ENCODE measurements around the gene SCN11A. TPM values are rescaled to one million over a fixed set of nuclear protein-coding genes. Genes with fewer than 3 reads are reported as not detected.

SCN11A gene
- total RNA-seq, 4 donors from 2014 or later: 0.04 TPM; not detected in 3

DNA sequence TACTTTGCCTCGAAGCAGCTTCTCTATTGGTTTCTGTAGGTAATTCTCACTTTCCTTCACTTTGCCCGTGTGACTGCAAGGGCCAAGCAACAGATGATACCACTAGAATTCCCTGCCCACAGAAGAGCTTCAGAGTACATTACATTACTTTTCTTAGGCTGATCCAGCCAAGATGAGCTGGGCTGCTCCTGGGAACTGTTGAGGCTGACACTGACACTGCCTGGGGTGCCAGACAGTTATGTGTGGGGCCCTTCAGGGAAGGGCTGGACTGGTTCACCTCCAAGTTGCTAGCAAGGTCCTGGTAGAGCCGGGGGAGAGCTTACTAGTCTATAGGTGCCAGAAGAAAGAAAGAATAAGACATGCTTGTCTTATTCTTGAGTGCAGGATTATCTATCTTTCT is 36.7 kb upstream of the SCN11A start:
- no peak for ATAC-seq
- Histone ChIP-seq H3K9me3 (no peaks in the 10 kb centered on the region), H3K36me3 (peaks cover 7 to 88% of the 10 kb centered on the region in 2 donors), H3K27ac (no peak overlapping the region), H3K27me3 (no peaks in the 10 kb centered on the region), H3K4me3 (no peak overlapping the region), H3K4me1 (no peaks in the 10 kb centered on the region)
- in situ Hi-C loops (cut with MboI; ENCODE audit: low sequenced_read_pairs in 4 of 4): no loop called here
- TF ChIP-seq, protein P1, sequence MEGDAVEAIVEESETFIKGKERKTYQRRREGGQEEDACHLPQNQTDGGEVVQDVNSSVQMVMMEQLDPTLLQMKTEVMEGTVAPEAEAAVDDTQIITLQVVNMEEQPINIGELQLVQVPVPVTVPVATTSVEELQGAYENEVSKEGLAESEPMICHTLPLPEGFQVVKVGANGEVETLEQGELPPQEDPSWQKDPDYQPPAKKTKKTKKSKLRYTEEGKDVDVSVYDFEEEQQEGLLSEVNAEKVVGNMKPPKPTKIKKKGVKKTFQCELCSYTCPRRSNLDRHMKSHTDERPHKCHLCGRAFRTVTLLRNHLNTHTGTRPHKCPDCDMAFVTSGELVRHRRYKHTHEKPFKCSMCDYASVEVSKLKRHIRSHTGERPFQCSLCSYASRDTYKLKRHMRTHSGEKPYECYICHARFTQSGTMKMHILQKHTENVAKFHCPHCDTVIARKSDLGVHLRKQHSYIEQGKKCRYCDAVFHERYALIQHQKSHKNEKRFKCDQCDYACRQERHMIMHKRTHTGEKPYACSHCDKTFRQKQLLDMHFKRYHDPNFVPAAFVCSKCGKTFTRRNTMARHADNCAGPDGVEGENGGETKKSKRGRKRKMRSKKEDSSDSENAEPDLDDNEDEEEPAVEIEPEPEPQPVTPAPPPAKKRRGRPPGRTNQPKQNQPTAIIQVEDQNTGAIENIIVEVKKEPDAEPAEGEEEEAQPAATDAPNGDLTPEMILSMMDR (IDR thresholded peaks at IDR 0.05 in 4 of 5, conservative IDR thresholded peaks at IDR 0.05 in 1 of 5): no peak
- no peak for TF ChIP-seq POLR2A (IDR thresholded peaks at IDR 0.05)
- intact Hi-C loops (cut with DNase I; ENCODE audit: low total_unique reads): no loop called here
- no peak for DNase-seq

DNA sequence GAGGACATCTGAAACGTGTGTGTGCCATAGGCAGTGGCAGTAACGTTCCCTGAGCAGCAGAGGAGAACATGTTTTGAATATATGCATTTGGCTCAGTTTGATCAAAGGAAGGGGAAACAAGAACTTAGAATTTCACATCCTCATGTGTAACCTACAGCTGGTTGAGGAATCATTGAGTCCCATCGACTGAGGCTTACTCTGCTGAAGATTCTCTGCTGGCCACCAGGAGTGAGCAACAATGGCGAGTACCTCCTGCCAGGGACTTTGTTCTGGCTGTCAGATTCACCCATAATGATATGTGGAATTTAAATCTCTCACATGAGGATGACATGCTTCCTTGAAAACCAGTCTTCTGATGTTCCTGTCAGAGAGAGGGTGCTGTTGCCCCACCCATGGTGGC is 34.4 kb upstream of the SCN11A start:
- intact Hi-C loops (cut with DNase I; ENCODE audit: low total_unique reads): no loop called here
- in situ Hi-C loops (cut with MboI; ENCODE audit: low sequenced_read_pairs in 4 of 4): no loop called here

DNA sequence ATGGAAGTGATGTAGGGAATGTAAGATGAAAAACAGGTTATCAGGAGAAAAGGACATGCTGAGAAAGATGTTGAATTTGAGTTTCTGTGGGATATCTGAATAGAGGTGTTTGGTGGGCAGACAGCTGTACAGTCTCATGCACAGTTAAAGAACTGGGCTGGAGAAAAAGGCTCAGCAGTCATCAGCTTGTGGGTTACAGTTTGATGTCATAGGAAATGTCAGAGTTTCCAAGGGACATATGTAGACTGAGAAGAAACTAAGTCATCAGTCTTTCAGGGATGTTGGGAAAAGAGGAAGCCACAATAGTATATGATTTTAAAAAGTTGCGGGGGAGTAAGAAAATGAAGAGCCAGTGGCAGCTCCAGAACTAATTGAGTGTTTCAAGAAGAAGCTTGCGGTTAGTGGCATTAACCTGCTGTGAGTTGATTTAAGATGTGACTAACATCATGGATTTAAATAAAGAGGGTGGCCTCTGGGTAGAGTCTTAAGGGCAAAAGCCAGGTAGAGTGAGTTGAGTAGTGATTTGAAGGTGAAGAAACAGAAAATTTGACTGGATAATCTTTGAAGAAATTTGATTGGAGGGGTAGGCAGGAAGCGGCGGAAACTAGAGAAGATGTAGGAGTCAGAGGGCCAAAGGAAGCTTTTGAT is 31.0 kb upstream of the SCN11A start:
- H3K36me3 ChIP-seq: peaks cover 0 to 56% of the 10 kb centered on the region in 2 donors

More for the DNA sequence above, 34.4 kb upstream of the SCN11A start:
- Histone ChIP-seq H3K4me3 (no peak overlapping the region), H3K27me3 (no peaks in the 10 kb centered on the region), H3K9me3 (no peaks in the 10 kb centered on the region), H3K4me1 (no peaks in the 10 kb centered on the region), H3K27ac (no peak overlapping the region), H3K36me3 (peaks cover 7 to 79% of the 10 kb centered on the region in 2 donors)
- no peak for ATAC-seq
- no peak for DNase-seq
- no peak for TF ChIP-seq POLR2A (IDR thresholded peaks at IDR 0.05)
- TF ChIP-seq, protein P1 (IDR thresholded peaks at IDR 0.05 in 4 of 5, conservative IDR thresholded peaks at IDR 0.05 in 1 of 5): no peak

DNA sequence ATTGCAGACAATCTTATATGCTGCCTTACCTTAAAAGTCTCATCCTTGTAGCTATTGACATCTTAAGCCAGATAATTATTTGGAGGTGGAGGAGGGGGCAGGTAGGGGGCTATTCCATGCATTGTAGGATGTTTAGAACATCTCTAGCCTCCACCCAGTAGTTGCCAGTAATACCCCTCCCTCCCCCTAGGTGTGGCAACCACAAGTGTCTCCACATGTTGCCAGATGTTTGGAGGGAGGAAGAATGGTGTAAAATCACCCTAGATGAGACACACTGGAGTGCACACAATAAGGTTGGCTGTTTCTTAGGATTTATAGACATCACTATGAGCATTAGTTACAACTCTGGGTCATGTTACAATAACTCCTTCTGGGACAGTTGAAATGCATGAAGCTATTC is 28.3 kb upstream of the SCN11A start:
- H3K27ac ChIP-seq: no peak overlapping the region
- no peak for DNase-seq

More for the DNA sequence above, 31.0 kb upstream of the SCN11A start:
- in situ Hi-C loops (cut with MboI; ENCODE audit: low sequenced_read_pairs in 4 of 4): no loop called here
- no peaks in the 10 kb centered on the region for H3K9me3 ChIP-seq
- no peak for DNase-seq
- no peak for ATAC-seq
- intact Hi-C loops (cut with DNase I; ENCODE audit: low total_unique reads): no loop called here
- H3K27ac ChIP-seq: no peak overlapping the region
- no peaks in the 10 kb centered on the region for H3K4me1 ChIP-seq
- TF ChIP-seq POLR2A (IDR thresholded peaks at IDR 0.05): no peak
- TF ChIP-seq, protein P1 (IDR thresholded peaks at IDR 0.05 in 4 of 5, conservative IDR thresholded peaks at IDR 0.05 in 1 of 5): no peak
- H3K4me3 ChIP-seq: no peak overlapping the region
- no peaks in the 10 kb centered on the region for H3K27me3 ChIP-seq

More for the DNA sequence above, 28.3 kb upstream of the SCN11A start:
- Histone ChIP-seq H3K36me3 (peaks cover 0 to 52% of the 10 kb centered on the region in 2 donors), H3K27me3 (no peaks in the 10 kb centered on the region), H3K4me3 (no peak overlapping the region), H3K4me1 (no peaks in the 10 kb centered on the region), H3K9me3 (no peaks in the 10 kb centered on the region)
- TF ChIP-seq POLR2A (IDR thresholded peaks at IDR 0.05): no peak
- TF ChIP-seq, protein P1 (IDR thresholded peaks at IDR 0.05 in 4 of 5, conservative IDR thresholded peaks at IDR 0.05 in 1 of 5): no peak
- intact Hi-C loops (cut with DNase I; ENCODE audit: low total_unique reads) (no loop called here), in situ Hi-C loops (cut with MboI; ENCODE audit: low sequenced_read_pairs in 4 of 4) (no loop called here)
- ATAC-seq: no peak
